T-helper 1 cell treated with Interleukin-12 subunit alpha and Interleukin-12 subunit beta and Interleukin-4 antibody, amounts not matched to agents 30 μg/mL and 1 μg/mL, for 36 hours (primary cell): ENCODE measurements around the gene TRIM33.
"Not testable (repeated sequence)": the region's sequence is repeated elsewhere in the genome, so short reads cannot be mapped to it uniquely, and the experiment has no call there.

Experiments used
- H3K27ac Mint-ChIP-seq: one replicate; pipeline ENCODE4 v1.8.0; 2021; ENCODE audit warnings: mild to moderate bottlenecking, mixed read lengths
- H3K27me3 Mint-ChIP-seq: one replicate; pipeline ENCODE4 v1.8.0; 2021; ENCODE audit warnings: low read depth, mixed read lengths
- H3K36me3 Mint-ChIP-seq: one replicate; pipeline ENCODE4 v1.8.0; 2021; ENCODE audit warnings: low read depth, mixed read lengths
- H3K4me1 Mint-ChIP-seq: one replicate; pipeline ENCODE4 v1.8.0; 2021; ENCODE audit warnings: low read depth, mixed read lengths
- H3K4me3 Mint-ChIP-seq: one replicate; pipeline ENCODE4 v1.8.0; 2021; ENCODE audit warnings: mild to moderate bottlenecking, moderate library complexity, mixed read lengths
- H3K9me3 Mint-ChIP-seq: one replicate; pipeline ENCODE4 v1.8.0; 2021; ENCODE audit warnings: mixed read lengths

TRIM33 gene

DNA sequence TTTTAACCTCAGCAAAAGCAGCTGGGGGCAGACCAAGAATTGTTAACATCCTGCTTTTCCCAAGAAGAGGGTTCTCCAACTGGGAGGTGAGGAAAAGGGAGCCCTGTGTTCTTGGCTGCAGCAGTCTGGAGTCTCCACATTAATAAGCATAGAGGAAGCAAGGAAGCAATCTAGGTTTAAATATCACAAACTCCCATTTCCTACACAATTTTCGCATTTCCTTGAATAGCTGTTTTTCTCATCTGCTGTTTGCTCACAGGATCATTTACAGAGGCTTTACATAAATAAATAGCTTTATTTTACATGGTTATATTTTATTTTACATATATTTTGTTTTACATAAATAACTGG is 124.0 kb downstream of the TRIM33 start:
- Mint-ChIP-seq H3K36me3 (peaks cover 22% of the 10 kb centered on the region), H3K9me3 (peaks cover 26% of the 10 kb centered on the region), H3K4me3 (no peak overlapping the region), H3K27me3 (no peaks in the 10 kb centered on the region), H3K4me1 (no peaks in the 10 kb centered on the region), H3K27ac (no peak overlapping the region)

DNA sequence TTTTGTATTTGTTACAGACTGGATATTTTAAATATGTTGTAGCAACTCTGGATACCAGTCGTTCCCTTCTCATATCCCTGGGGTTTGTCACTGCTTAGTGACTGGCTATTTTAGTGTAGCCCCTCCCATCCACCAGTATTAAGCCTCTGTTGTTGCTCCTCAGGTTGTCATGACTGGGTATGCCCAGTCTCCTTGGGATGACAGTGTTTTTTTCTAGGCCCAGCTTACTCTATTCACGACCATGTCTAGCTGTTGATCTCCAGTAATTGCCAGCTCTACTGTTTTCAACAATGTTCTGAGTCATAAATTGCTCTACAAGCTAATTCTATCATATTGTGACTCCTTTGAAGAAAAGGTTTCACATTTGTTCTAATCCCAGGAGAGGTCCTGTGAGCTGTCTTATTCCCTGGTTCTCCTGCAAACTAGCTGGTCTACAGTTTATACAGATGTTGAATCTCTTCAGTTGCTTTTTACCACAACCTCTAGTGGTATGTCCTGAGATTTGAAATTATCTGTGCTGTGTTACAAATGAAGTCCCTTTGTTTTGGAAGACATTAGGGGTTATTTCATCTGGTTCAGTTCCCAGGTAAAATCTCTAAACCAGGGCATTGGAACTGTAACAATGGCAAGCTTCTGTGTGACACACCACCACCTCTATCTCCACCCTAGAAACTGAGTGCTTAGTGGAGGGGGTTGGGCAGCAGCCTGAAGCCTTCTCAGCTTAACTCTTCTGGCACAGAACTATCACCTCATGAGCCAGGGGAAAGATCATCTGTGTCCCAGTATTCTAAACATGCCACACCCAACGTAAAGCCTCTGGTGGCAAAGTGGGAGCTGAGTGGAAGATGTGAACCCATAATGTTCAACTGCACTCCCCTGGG is 124.6 kb downstream of the TRIM33 start:
- no peak overlapping the region for H3K27ac Mint-ChIP-seq
- H3K36me3 Mint-ChIP-seq = peaks cover 17% of the 10 kb centered on the region
- peaks cover 30% of the 10 kb centered on the region for H3K9me3 Mint-ChIP-seq
- H3K4me1 Mint-ChIP-seq = no peaks in the 10 kb centered on the region
- no peaks in the 10 kb centered on the region for H3K27me3 Mint-ChIP-seq
- no peak overlapping the region for H3K4me3 Mint-ChIP-seq

DNA sequence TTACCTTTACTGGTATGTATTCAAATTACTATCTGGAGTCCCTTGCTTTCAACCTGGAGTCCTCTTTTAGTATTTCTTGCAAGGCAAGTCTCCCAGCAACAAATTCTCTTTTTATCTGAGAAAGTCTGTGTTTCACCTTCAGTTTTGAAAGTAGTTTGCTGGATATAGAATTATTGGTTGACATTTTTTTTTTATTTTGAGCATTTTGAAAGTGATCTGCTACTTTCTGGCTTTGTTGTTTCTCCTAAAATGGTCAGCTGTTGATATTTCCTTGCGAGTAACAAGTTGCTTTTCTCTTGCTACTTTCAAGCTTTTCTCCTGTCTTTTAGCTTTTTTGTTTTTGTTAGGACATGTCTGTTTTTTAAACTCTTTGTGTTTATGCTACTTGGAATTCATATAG is 126.1 kb downstream of the TRIM33 start:
- Mint-ChIP-seq H3K9me3 (peaks cover 30% of the 10 kb centered on the region), H3K4me1 (no peaks in the 10 kb centered on the region), H3K36me3 (peaks cover 9% of the 10 kb centered on the region), H3K27ac (no peak overlapping the region), H3K4me3 (no peak overlapping the region), H3K27me3 (no peaks in the 10 kb centered on the region)

DNA sequence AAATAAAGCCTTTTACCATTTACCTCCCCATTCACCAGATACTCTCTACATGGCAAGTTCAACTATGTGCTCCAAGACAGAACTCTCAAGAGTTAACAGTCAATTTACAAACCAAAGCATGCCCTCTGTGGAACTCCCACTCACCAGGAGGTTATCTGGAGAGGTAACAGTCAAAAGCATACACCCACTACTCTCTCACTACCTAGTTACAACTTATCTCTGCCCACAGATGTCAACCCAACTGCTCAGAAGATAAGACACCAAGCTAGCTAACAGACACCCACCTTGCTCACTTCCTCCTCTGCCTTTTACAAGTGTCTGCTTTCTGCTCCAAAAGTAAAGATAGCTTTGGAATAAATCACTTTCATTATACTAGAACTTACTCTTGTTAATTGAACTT is 131.0 kb downstream of the TRIM33 start:
- peaks cover 36% of the 10 kb centered on the region for H3K9me3 Mint-ChIP-seq
- no peaks in the 10 kb centered on the region for H3K27me3 Mint-ChIP-seq
- H3K4me1 Mint-ChIP-seq = no peaks in the 10 kb centered on the region
- no peaks in the 10 kb centered on the region for H3K36me3 Mint-ChIP-seq
- no peak overlapping the region for H3K27ac Mint-ChIP-seq
- no peak overlapping the region for H3K4me3 Mint-ChIP-seq

DNA sequence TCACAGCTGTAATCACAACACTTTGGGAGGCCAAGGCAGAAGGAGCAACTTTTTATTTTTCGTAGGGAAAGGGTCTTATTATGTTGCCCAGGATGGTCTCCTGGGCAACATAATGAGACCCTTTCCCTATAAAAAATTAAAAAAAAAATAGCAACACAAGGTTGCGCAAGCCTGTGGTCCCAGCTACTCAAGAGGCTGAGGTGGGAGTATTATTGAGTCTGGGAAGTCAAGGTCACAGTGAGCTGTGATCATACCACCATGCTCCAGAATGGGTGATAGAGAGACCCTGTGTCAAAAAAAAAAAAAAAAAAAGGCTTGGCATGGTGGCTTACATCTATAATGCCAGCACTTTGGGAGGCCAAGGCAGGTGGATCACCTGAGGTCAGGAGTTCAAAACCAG is 131.6 kb downstream of the TRIM33 start:
- Mint-ChIP-seq H3K4me3 (no peak overlapping the region), H3K27me3 (no peaks in the 10 kb centered on the region), H3K9me3 (peaks cover 31% of the 10 kb centered on the region), H3K4me1 (no peaks in the 10 kb centered on the region), H3K36me3 (no peaks in the 10 kb centered on the region), H3K27ac (no peak overlapping the region)

DNA sequence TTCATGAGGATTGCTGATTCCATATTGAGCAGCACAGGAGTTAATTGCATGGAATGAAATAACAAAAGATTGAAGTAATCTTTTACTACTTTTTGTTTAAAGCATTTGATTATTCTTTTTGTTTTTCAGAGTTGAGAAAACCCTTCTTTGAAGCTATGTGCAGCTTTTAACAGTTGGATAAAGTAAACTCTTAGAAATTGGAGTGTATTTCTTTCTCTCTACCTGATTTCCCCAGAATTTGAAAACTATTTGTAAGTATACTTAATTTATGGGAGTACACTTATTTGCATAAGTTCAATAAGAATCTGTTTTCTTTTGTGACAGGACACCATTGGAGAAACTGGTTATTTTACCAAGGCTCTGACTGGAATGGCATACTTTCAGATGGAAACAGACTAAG is 133.6 kb downstream of the TRIM33 start:
- Mint-ChIP-seq H3K4me3 (no peak overlapping the region), H3K9me3 (peaks cover 29% of the 10 kb centered on the region), H3K27me3 (no peaks in the 10 kb centered on the region), H3K36me3 (no peaks in the 10 kb centered on the region), H3K4me1 (no peaks in the 10 kb centered on the region), H3K27ac (no peak overlapping the region)

DNA sequence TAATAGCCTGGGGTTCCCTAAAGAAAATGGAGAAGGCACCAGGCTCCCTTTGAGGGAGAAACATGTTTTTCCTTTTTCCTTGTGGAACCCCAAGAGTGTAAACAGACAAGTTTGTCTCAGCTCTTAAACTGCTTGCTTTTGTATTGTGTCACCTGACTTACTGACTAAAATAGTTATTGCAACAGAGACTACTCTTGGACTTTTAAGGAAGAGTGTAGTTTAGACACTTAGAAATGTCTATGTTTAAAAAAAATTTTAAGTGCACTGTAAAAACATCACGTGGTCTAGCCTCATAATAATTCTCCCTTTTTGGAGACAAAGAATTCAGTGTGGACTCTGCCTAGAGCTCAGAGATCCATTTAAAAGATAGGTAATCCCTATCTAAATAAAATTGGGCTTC is 141.1 kb downstream of the TRIM33 start:
- Mint-ChIP-seq H3K4me1 (peaks cover 2% of the 10 kb centered on the region), H3K27me3 (peaks cover 8% of the 10 kb centered on the region), H3K9me3 (no peaks in the 10 kb centered on the region), H3K36me3 (no peaks in the 10 kb centered on the region), H3K27ac (no peak overlapping the region), H3K4me3 (no peak overlapping the region)

DNA sequence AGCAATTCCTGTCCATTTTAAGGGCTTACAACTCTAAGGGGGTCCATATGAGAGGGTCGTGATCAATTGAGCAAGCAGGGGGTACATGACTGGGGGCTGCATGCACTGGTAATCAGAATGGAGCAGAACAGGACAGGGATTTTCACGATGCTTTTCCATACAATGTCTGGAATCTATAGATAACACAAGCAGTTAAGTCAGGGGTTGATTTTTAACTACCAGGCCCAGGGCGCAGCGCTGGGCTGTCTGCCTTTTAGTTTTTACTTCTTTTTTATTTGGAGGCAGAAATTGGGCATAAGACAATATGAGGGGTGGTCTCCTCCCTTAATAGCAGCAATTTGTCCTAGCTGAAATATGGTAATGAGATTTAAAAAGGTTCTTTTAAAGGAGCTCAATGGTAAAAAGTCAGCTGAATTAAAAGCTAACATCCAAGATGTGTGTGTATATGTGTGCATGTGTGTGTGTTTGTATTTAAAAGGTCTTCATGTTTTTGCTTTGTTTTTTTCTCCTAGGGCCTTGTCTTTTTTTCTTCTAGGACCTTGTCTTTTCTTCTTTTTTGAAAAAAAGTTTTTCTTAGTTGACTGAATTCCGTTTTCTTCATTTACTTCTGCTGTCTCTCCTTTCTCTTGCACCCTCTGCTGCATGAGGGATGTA is 141.6 kb downstream of the TRIM33 start:
- H3K27ac Mint-ChIP-seq, H3K9me3 Mint-ChIP-seq, H3K36me3 Mint-ChIP-seq, H3K4me1 Mint-ChIP-seq, H3K4me3 Mint-ChIP-seq, H3K27me3 Mint-ChIP-seq: not testable (repeated sequence)

DNA sequence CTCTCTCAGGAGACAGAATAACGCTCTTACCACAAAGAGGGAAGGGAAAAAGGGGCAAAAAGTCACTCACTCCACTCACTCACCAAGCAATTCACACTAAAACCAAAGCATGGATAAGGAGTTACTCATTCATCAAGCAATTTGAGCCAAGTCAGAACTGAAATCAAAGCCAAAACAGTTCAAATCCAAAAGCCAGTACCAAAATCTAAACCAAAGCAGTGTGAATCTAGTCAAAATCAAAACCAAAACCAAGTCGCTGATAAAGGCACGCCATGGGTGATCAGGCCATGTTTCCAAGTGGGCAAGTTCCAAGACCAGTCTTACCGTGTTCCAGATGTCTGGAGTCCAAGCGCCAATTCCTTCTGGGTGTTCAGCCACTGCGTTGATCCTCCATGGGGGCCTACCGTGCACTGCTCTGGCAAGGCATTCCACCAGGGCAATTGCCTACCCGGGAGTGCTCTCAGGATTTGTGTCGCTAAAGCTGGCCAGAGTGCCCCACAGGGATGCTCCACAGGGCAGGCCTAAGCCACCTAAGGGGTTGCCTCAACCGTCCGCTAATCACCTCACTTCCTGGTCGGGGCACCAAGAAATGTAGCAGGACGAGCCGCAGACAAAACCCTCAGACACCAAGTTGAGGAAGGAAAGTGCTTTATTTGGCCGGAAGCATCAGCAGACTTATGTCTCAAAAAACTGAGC is 142.3 kb downstream of the TRIM33 start:
- peaks cover 2% of the 10 kb centered on the region for H3K4me1 Mint-ChIP-seq
- H3K27me3 Mint-ChIP-seq = peaks cover 8% of the 10 kb centered on the region
- H3K27ac Mint-ChIP-seq = no peak overlapping the region
- no peaks in the 10 kb centered on the region for H3K36me3 Mint-ChIP-seq
- no peak overlapping the region for H3K4me3 Mint-ChIP-seq
- H3K9me3 Mint-ChIP-seq = peaks cover 5% of the 10 kb centered on the region

DNA sequence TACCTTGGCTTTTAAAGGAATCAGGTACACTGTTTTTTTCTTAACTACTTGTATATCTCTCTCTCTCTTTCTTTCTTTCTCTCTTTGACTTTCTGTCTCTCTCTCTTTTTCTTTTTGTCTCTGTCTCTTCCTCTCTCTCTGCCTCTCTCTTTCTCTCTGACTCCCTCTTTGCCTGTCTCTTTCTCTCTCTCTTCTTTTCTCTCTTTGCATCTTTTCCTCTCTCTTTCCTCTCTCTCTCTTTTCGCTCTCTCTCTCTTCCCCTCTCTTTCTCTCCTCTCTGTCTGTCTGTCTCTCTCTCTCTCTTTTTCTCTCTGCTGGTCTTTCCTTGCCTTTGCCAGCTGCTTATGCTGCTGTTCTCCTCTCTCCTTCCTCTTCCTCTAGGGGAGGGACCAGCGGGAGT is 143.2 kb downstream of the TRIM33 start:
- peaks cover 14% of the 10 kb centered on the region for H3K9me3 Mint-ChIP-seq
- peaks cover 8% of the 10 kb centered on the region for H3K27me3 Mint-ChIP-seq
- no peak overlapping the region for H3K4me3 Mint-ChIP-seq
- H3K27ac Mint-ChIP-seq = no peak overlapping the region
- H3K4me1 Mint-ChIP-seq = peaks cover 2% of the 10 kb centered on the region
- H3K36me3 Mint-ChIP-seq = no peaks in the 10 kb centered on the region

DNA sequence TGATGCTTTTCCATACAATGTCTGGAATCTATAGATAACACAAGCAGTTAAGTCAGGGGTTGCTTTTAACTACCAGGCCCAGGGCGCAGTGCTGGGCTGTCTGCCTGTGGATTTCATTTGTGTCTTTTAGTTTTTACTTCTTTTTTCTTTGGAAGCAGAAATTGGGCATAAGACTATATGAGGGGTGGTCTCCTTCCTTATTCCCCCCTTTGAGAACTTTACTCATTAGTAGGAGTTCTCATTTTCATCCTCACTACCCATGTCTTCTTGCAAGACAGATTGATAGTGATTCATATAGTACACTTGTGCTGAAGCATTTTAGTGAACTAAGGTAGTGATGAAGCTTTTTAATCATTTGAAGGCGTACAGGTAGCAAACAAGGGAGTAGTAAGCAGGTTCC is 147.8 kb downstream of the TRIM33 start:
- peaks cover 13% of the 10 kb centered on the region for H3K27me3 Mint-ChIP-seq
- H3K9me3 Mint-ChIP-seq = peaks cover 18% of the 10 kb centered on the region
- not testable (repeated sequence) for H3K4me1 Mint-ChIP-seq, H3K4me3 Mint-ChIP-seq, H3K27ac Mint-ChIP-seq, H3K36me3 Mint-ChIP-seq

DNA sequence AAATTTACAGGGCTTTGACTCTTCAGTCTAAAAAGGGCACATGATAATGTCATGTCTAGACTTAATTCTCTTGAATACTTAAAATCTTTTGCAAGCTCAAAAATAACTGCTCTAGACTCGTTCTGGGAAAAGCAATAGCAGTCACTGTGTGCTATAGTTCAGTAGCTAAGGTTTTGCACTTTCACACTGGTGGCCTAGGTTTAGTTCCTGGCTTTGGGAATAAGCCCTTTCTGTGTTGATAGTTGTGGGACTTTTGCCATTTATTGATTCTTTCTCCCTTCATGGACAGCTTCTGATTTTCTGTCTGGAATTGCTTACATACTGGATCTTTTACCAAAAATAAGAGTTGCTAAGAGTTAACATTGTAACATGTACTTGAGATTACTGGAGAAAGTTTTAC is 151.2 kb downstream of the TRIM33 start:
- no peak overlapping the region for H3K27ac Mint-ChIP-seq
- no peaks in the 10 kb centered on the region for H3K36me3 Mint-ChIP-seq
- H3K9me3 Mint-ChIP-seq = peaks cover 18% of the 10 kb centered on the region
- H3K27me3 Mint-ChIP-seq = peaks cover 4% of the 10 kb centered on the region
- no peak overlapping the region for H3K4me3 Mint-ChIP-seq
- H3K4me1 Mint-ChIP-seq = no peaks in the 10 kb centered on the region

DNA sequence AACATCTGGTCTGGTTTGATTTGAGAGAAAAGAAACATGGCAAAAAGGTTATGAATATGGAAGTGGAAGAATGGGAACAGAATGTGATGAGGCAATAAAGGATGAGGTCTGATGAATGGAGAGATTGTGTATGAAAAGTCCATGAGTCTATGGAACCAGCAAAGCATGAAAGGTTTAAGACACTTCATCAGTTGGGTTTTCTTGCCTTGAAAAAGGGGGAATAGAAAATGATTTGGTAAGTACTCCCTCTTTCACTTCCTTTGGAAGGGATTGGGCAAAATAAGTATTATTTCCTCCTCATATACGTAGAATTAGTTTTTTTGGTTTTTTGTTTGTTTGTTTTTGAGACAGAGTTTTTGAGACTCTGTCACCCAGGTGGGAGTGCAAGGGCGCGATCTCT is 155.8 kb downstream of the TRIM33 start:
- H3K36me3 Mint-ChIP-seq = no peaks in the 10 kb centered on the region
- peaks cover 4% of the 10 kb centered on the region for H3K27me3 Mint-ChIP-seq
- no peak overlapping the region for H3K4me3 Mint-ChIP-seq
- H3K4me1 Mint-ChIP-seq = no peaks in the 10 kb centered on the region
- no peak overlapping the region for H3K27ac Mint-ChIP-seq
- no peaks in the 10 kb centered on the region for H3K9me3 Mint-ChIP-seq

DNA sequence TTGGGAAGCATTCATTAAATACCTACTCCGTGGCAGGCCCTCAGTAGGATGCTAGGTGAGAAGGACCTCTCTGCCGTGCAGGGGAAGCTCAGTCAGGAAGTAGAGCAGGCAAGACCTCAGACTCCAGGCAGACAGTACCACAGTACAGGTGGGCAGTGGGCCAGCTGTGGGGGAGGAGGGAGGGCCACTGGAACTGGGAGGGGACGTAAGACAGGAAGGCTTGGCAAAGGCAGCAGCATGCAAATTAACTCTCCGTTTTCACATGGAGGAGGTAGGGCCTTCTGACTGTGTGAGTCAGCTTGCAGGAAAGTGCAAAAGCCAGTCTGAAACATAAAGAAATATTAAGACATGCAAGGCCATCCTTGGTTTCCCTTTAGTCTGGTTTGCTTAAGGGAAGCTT is 157.7 kb downstream of the TRIM33 start:
- H3K36me3 Mint-ChIP-seq = no peaks in the 10 kb centered on the region
- no peak overlapping the region for H3K27ac Mint-ChIP-seq
- no peaks in the 10 kb centered on the region for H3K4me1 Mint-ChIP-seq
- no peaks in the 10 kb centered on the region for H3K9me3 Mint-ChIP-seq
- H3K4me3 Mint-ChIP-seq = no peak overlapping the region
- no peaks in the 10 kb centered on the region for H3K27me3 Mint-ChIP-seq

DNA sequence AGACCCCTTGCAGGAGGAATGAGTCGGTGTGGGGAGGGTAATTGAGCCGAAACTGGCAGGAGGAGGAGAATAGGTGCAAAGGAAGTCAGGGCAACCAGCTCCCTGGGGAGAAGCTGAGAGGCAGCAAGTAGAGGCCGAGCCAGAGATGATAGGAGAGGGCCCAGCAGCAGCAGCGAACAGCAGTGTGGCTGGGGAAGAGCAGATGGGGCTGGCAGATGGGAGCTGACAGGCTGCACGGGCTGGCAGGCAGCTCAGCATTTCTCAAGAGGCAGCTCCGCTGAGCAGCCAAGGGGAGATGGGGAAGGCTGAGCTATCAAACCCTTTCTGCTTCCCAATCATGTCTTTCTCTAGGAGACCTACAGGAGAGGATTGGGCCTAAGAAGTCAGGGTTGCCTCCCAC is 158.2 kb downstream of the TRIM33 start:
- Mint-ChIP-seq H3K9me3 (no peaks in the 10 kb centered on the region), H3K36me3 (no peaks in the 10 kb centered on the region), H3K4me1 (no peaks in the 10 kb centered on the region), H3K27me3 (no peaks in the 10 kb centered on the region), H3K4me3 (no peak overlapping the region), H3K27ac (no peak overlapping the region)
